ENCODE measurements around the gene XIAP. TPM values are rescaled to one million over a fixed set of nuclear protein-coding genes. Genes with fewer than 3 reads are reported as not detected.
"Not testable (repeated sequence)": the region's sequence is repeated elsewhere in the genome, so short reads cannot be mapped to it uniquely, and the experiment has no call there.

Gene XIAP
- total RNA-seq, 1 donor from 2014 or later: 30.4 TPM

DNA sequence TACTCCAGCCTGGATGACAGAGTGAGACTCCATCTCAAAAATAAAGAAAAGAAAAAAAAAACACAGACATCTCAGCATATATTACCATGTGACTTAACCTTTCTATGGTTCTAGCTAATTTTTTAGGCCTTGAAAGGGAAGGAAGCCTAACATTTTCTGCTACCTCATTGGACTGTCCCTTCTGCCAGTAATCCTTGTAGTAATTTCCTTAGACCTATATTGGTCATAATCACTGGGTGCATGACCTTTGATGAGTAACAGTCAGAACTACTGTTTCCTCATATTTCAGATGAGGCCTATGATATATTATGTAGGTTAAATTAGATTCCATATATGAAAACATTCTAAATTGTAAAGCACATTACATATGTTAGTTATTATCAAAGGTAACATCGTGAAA lies 9.6 kb downstream of the XIAP start:
- no peak for DNase-seq
- intact Hi-C loops (cut with micrococcal nuclease): no loop called here
- no peak for ATAC-seq

DNA sequence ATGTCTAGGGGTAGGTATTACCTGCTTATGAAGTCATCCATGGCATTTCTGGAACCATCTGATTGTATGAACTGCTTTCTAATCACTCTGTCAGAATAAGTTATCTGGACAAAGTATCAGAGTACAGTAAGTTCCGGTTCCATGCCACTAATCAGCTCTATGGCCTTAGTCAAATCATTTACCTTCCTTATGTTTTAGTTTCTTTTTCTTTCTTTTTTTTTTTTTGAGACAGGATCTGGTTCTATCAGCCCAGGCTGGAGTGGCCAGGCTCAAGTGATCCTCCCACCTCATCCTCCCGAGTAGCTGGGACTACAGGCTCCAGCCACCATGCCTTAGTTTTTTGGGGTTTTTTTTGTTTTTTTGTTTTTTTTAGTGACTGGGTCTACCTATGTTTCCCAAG lies 11.5 kb downstream of the XIAP start:
- ATAC-seq (no peak), DNase-seq (no peak)
- intact Hi-C loops (cut with micrococcal nuclease): no loop called here

DNA sequence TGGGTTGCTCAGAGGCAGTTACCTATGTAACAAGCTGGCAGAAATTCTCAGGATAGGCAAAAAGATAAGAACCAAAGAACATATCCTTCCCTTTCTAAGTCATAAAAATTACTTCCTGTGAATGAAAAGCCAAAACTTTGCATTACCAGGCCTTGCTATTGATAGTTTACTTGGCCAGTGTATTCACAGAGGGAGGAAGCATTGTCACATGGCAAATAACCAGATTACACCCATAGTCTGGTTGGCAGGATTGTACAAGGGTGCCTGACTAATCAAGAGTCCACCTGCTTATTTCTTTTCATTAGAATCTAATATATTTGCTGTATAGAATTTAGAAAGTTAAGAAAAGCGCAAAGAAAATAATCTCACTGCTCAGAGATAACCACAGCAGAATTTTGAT lies 14.1 kb downstream of the XIAP start:
- ATAC-seq (peak; percentile 32), DNase-seq (no peak)
- intact Hi-C loops (cut with micrococcal nuclease): no loop called here

DNA sequence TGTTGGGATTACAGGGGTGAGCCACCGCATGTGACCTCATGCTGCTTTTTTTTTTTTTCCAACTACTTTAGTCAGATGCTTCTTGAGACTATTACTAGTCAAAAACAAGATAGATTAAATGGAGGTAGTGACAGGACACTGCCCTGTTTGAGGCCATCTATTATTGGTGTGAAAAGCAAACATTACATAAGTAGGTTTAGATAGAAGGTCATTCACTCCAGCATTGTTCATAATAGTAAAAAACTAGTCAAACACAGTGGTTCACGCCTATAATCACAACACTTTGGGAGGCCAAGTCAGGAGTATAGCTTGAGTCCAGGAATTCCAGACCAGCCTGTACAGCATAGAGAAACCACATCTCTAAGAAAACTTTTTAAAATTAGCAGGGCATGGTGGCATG lies 16.3 kb downstream of the XIAP start:
- DNase-seq (no peak), ATAC-seq (no peak)
- intact Hi-C loops (cut with micrococcal nuclease): no loop called here

DNA sequence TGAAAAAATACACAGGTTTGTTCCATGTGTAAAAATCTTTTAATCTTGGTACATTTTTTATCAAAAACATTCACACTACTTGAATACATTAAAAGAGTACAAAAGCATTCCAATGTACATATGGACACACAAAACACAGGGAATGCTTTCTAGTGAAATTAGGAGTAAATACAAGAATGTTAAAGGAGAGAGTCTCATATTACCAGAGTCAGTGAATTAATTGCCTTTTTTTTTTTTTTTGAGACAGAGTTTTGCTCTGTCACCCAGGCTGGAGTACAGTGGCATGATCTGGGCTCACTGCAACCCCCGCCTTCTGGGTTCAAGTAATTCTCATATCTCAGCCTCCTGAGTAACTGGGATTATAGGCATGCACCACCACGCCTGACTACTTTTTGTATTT lies 17.0 kb downstream of the XIAP start:
- ATAC-seq (no peak), DNase-seq (no peak)
- intact Hi-C loops (cut with micrococcal nuclease): no loop called here

DNA sequence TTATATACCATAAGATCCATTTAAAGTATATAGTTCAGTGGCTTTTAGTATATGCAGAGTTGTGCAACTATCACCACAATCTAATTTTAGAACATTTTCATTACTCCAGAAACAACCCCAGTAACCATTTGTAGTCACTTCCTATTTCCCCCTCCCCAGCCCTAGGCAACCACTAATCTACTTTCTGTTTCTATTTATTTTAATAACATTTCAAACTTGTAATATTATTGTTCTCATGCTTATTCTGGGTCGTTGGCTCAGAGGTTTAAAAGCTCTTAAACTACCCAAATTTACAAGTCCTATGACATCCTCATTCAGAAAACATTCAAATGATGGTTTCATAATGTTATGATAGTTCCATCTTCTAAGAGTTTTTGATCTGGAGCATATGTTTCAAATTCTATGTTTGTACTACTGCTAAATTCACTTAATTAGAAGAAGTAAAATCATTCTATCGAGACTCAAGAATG lies 18.4 kb downstream of the XIAP start:
- intact Hi-C loops (cut with micrococcal nuclease): no loop called here
- ATAC-seq: peak; percentile 23
- no peak for DNase-seq

DNA sequence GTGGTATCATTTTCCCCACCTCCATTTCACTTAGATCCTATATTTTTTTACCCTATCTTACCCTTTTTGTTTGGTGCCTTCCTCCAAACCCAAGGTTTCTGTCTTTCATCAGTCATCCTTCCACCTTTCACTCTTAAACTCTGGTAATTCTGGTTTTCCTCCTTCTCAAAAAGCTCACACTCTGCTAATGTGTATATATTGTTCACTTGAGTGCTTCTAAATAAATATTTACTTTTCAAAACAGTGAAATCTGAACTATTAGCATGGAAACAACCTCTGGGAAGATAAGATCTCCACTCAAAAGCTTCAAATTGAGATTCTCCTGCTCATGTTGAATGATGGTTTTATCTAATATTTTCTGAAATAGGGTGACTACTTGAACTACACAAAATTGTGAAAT lies 21.5 kb downstream of the XIAP start:
- DNase-seq (no peak), ATAC-seq (no peak)
- intact Hi-C loops (cut with micrococcal nuclease): no loop called here

DNA sequence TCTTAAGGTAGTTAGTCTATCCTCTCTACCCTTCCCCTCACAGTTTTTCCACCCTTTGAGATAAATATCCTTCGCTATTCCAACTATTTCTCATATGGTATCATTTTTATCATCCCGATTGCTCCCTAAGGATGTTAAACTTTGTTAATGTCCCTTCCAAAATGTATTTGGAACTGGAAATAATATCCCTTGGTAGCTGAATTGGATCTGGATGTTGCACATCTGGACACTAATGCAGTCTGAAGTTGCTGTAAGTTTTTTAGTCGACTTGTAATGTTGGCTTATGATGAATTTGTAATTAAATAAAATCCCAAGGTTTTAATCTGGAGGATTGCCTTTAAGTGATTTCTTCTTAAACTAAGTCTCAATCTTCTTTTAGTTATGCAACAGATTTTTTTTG lies 22.5 kb downstream of the XIAP start:
- ATAC-seq (no peak), DNase-seq (no peak)
- intact Hi-C loops (cut with micrococcal nuclease): no loop called here

DNA sequence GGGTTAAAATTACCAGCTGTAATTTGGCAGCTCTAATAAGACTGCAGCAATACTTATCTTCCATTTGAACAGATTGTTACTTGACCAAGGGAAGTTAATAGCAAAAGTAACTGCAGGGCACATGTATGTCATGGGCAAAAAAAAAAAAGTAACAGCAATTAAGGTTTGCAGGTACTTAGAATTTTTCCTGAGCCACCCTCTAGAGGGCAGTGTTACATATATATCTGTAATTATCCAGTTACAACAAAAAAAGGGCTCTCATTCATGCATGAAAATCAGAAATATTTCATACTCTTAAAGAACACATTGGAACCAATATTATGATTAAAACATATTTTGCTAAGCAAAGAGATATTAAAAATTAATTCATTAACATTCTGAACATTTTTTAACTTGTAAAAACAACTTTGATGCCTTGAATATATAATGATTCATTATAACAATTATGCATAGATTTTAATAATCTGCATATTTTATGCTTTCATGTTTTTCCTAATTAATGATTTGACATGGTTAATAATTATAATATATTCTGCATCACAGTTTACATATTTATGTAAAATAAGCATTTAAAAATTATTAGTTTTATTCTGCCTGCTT lies 25.1 kb downstream of the XIAP start:
- no peak for ATAC-seq
- no peak for DNase-seq
- intact Hi-C loops (cut with micrococcal nuclease): no loop called here

DNA sequence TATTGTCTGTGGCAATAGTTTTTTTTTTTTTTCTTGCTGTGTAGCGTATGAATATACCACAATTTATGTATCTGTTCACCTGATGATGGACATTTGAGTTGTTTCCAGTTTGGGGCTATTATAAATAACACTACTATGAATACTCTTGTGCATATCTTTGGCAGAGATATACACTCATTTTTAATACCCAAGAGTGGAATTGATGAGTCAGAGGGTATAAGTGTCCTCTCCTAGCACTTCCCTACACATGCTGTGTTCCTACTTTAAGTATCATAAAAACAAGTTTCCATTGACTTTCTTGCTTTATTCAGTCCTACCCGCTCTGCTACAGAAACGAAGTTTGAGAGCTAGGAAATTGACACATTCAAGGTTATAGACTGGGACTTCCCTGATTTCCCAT lies 39.8 kb downstream of the XIAP start:
- ATAC-seq (peak; percentile 73), DNase-seq (no peak)
- intact Hi-C loops (cut with micrococcal nuclease): no loop called here

DNA sequence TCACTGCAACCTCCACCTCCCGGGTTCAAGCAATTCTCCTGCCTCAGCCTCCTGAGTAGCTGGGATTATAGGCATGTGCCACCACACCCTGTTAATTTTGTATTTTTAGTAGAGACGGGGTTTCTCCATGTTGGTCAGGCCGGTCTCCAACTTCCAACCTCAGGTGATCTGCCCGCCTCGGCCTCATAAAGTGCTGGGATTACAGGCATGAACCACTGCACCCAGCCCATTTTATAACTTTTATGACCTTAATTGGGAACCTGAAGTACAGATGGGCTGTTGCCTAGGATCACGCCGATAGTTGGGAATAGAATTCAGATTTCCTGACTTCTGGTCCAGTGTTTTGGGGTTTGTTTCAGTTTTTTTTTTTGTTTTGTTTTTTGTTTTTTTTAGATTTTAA lies 43.4 kb downstream of the XIAP start:
- ATAC-seq; DNase-seq; intact Hi-C loops (cut with micrococcal nuclease): not testable (repeated sequence)

DNA sequence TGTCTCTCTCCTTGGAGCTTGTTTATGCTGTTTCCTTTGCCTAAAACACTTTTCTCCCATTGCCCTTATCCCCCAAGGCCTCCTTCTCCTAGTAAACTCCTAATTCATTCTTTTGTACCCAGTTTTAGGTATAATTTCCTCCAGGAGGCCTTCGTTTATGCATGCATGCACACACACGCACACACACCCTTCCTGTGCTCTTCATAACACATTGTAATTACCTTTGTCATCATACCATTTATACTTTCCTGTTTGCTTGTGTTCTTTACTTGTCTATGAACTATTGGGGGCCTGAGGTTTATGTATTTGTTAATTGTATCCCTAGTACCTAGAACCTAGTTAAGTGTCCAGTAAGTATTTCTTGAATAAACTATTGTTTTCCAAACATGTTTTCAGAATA lies 45.5 kb downstream of the XIAP start:
- no peak for DNase-seq
- intact Hi-C loops (cut with micrococcal nuclease): no loop called here
- no peak for ATAC-seq

DNA sequence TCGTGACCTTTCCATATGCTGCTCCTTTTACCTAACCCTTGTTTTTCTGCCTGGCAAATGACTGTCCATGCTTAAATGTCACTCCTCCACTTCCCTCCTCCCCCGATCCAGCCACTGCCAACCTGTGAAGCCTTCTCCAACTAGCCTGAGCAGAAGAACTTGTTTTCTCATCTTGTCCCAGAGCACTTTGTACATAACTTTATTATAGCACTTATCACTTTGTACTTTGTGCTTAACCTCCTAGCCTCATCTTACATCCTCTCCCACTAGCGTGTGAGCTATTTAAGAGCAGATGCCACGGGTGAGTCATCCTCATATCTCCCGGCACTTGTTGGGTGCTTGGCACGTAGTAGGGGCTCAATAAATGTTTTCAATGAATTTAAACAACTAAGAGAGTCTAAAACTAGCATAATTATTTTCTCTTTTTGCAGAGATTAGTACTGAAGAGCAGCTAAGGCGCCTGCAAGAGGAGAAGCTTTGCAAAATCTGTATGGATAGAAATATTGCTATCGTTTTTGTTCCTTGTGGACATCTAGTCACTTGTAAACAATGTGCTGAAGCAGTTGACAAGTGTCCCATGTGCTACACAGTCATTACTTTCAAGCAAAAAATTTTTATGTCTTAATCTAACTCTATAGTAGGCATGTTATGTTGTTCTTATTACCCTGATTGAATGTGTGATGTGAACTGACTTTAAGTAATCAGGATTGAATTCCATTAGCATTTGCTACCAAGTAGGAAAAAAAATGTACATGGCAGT lies 46.9 kb downstream of the XIAP start:
- ATAC-seq (peak; percentile 88), DNase-seq (no peak)
- intact Hi-C loops (cut with micrococcal nuclease): no loop called here

DNA sequence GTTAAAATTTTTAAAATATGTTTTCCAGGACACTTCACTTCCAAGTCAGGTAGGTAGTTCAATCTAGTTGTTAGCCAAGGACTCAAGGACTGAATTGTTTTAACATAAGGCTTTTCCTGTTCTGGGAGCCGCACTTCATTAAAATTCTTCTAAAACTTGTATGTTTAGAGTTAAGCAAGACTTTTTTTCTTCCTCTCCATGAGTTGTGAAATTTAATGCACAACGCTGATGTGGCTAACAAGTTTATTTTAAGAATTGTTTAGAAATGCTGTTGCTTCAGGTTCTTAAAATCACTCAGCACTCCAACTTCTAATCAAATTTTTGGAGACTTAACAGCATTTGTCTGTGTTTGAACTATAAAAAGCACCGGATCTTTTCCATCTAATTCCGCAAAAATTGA lies 49.7 kb downstream of the XIAP start:
- no peak for ATAC-seq
- intact Hi-C loops (cut with micrococcal nuclease): no loop called here

DNA sequence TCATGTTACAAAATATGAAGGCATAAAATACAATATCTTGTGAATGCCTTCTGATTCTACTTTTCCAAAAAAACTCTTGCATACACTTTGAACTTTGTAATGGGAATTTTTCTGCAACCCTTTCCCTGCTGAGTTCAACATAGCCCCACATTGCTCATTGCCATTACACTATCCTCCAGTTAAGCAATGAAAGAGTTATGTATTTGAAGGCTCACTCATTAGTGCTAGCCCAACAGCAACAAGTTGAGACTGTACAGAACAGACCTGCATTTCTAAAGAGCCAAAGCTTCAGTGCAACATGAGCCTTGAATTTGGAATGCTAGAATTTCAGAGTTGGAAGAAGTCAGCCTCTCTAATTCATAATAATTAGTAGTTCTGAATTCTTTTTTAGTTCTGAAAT lies 57.2 kb downstream of the XIAP start:
- DNase-seq: no peak
- ATAC-seq: no peak
- intact Hi-C loops (cut with micrococcal nuclease): no loop called here

More for the DNA sequence above, 49.7 kb downstream of the XIAP start:
- no peak for DNase-seq

DNA sequence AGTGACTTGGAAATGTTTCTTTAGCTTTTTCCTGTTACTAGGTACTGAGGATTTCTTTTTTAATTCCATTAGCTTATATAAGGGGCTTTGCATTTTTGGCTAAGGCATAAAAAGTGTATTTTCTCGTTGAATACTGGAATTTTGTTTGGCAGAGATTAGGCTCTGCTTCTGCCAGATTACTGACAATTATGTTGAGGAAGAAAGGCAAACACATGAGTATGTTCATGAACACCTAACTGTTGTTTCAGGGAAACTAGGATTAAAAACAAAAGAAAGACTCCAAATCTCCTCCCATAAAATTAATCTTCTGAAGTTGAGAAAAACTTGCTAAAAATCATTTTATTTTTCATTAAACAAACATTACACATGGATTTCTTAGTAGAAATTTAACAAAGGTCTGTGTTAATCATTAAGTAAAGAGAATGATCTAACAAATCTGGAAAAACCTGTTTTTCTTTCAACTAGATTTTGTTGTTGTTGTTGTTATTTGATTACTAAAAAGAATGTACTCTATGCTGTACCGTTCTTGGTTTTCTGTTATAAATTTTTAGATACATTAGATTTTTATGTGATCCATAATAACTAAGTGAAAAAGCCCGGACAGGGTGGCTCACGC lies 58.4 kb downstream of the XIAP start:
- no peak for DNase-seq
- intact Hi-C loops (cut with micrococcal nuclease): no loop called here
- no peak for ATAC-seq

DNA sequence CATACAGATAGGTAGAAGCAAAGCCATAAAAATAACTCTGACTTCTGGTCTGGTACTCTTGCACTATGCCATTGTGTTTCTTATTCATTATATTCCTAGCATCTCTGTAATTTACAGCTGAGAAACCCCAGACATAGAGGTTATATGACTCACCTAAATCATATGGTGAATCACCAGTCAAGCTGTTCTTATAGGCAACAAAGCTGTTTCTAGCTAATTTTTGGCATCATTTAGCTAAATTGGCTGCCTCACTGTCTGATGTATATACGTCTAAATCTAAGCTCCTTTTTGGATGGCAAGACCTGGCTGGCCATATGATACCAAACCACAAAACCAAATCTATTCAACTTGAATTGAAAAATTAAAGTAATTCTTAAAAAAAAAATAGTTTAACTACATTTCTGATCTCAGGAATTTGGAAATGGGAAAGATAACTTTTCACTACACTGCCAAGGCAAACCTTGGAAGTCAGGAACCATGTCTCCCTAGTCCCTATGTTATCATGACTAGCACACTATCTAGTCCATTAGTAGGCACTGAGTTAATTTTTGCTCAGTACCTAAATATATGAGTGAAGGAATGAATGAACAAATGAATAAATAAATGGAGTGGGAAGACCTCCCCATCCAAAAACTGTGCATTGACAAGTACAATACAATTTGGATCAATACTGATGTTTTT lies 60.4 kb downstream of the XIAP start:
- no peak for ATAC-seq
- intact Hi-C loops (cut with micrococcal nuclease): no loop called here
- no peak for DNase-seq

DNA sequence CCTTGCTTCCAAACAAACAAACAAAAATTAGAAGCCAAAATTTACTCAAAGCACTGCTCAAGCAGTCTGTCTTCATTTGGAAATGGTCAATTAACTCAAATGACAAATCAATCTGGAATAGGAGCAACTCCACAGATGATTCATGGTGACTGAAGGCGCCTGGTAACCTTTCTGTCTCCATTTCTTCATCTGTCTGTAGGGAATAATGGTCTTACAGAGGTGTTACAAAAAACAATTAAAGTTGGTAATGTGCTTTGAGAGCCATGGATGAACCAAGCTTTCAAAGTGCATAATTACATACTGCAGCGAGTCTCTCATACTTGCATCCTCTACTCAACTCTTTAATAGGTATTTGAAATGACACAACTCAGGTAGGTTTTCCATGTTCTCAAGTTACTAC lies 63.4 kb downstream of the XIAP start:
- no peak for DNase-seq
- no peak for ATAC-seq
- intact Hi-C loops (cut with micrococcal nuclease): no loop called here

DNA sequence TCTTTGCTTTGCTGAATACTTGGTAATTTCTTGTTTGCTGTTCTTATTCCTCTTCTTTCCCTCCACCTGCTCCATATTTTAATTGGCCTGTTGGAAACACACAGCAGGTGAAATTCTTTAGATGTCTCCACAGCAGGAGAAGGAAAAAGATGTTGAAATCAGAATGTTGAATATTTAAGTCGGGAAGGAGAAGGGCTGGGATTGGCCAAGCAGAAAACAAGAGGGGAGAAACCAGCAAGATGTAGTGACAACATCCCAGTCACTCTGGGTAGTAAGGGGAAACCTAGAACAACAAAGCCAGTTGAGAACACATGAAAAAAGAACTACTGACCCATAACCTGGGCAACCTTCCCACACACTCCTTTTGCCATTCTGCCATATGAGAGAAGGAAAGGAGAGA lies 64.3 kb downstream of the XIAP start:
- DNase-seq: no peak
- no peak for ATAC-seq
- intact Hi-C loops (cut with micrococcal nuclease): no loop called here

DNA sequence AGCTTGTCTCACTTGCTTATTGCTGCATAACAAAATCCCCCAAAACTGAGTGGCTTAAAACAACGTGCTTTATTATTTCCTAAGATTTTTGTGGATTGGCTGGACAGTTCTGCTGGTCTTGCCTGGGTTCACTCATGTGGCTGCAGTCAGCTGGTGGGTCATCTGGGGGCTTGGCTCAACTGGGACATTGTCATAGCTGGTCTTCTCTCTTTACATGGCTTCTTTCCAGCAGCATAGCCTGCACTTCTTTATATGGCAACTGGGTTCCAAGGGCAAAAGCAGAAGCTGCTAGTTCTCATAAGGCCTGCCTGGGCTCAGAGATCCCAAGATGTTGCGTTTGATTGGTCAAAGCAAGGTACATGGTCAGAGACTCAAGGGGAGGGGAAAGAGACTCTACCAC lies 68.0 kb downstream of the XIAP start:
- intact Hi-C loops (cut with micrococcal nuclease): no loop called here
- no peak for DNase-seq
- ATAC-seq: no peak
